HG02571 (cell line): ENCODE data around the gene HOXC9.
"Not testable (repeated sequence)": the region's sequence is repeated elsewhere in the genome, so short reads cannot be mapped to it uniquely, and the experiment has no call there.

Experiments used
- ATAC-seq: cut with Tn5 transposase; IDR thresholded peaks from one replicate; pipeline ENCODE4 v1.9.1; 2021; ENCODE audit warnings: mild to moderate bottlenecking, moderate library complexity; ENCODE audit not compliant: unreplicated experiment

Gene HOXC9

GRCh38 chr12:54037360-54038283 is 37.7 kb downstream of the HOXC9 start:
- ATAC-seq: no peak

- no peak for ATAC-seq
Measured at GRCh38 chr12:54038284-54038870, 38.4 kb downstream of the HOXC9 start.

- no peak for ATAC-seq
Measured at GRCh38 chr12:54038871-54039414, 39.0 kb downstream of the HOXC9 start.

- no peak for ATAC-seq
Measured at GRCh38 chr12:54039417-54040147, 39.6 kb downstream of the HOXC9 start.

GRCh38 chr12:54040148-54040494 is 40.2 kb downstream of the HOXC9 start:
- no peak for ATAC-seq

- ATAC-seq: no peak
Measured at GRCh38 chr12:54040648-54041047, 40.7 kb downstream of the HOXC9 start.

- no peak for ATAC-seq
Measured at GRCh38 chr12:54041097-54041690, 41.2 kb downstream of the HOXC9 start.

GRCh38 chr12:54042033-54042432 is 42.1 kb downstream of the HOXC9 start:
- not testable (repeated sequence) for ATAC-seq

- ATAC-seq: no peak
Measured at GRCh38 chr12:54042970-54043853, 43.3 kb downstream of the HOXC9 start.

- no peak for ATAC-seq
Measured at GRCh38 chr12:54044425-54045103, 44.6 kb downstream of the HOXC9 start.

GRCh38 chr12:54045401-54045800 is 45.4 kb downstream of the HOXC9 start:
- ATAC-seq: no peak

- no peak for ATAC-seq
Measured at GRCh38 chr12:54045868-54046521, 46.0 kb downstream of the HOXC9 start.

GRCh38 chr12:54046809-54047159 is 46.8 kb downstream of the HOXC9 start:
- no peak for ATAC-seq

- no peak for ATAC-seq
Measured at GRCh38 chr12:54047160-54047963, 47.4 kb downstream of the HOXC9 start.

- no peak for ATAC-seq
Measured at GRCh38 chr12:54047964-54048303, 48.0 kb downstream of the HOXC9 start.

- no peak for ATAC-seq
Measured at GRCh38 chr12:54048406-54049093, 48.6 kb downstream of the HOXC9 start.

GRCh38 chr12:54049108-54049507 is 49.1 kb downstream of the HOXC9 start:
- no peak for ATAC-seq

- no peak for ATAC-seq
Measured at GRCh38 chr12:54050482-54050810, 50.5 kb downstream of the HOXC9 start.
